Measurements from ENCODE around the gene SMIM22. TPM values are rescaled to one million over a fixed set of nuclear protein-coding genes. Genes with fewer than 3 reads are reported as not detected.

Gene SMIM22
- total RNA-seq, 1 experiment from 2014 or later, result not detected

GRCh38 chr16:4806280-4806679 is 11.1 kb downstream of the SMIM22 start:
- no TSS peak for BruUV-seq (replicated peaks)
- CTCF ChIA-PET, result interaction anchor here (0.7 kb wide), 1 partner anchor 299 kb away, joined by 3 read pairs; no protein-coding TSS in a partner anchor
- Histone ChIP-seq H3K36me3 (ENCODE audit: insufficient read depth, low read length, poor library complexity, severe bottlenecking) (peaks cover 43% of the 10 kb centered on the region), H3K4me3 (ENCODE audit: low read depth, low read length, poor library complexity, severe bottlenecking) (no peak overlapping the region), H3K27me3 (replicated peaks; ENCODE audit: insufficient read depth, low read depth, low read length, poor library complexity) (no peaks in the 10 kb centered on the region), H3K4me1 (ENCODE audit: insufficient read depth, low read length, poor library complexity, severe bottlenecking) (peaks cover 3% of the 10 kb centered on the region), H3K9me3 (ENCODE audit: low read depth, low read length, poor library complexity, severe bottlenecking) (no peaks in the 10 kb centered on the region), H3K27ac (ENCODE audit: low read depth, low read length, poor library complexity, severe bottlenecking) (no peak overlapping the region)
- POLR2A ChIA-PET (ENCODE audit: low non-redundant PET), result no interaction called here
- TF ChIP-seq EZH2 (IDR thresholded peaks at IDR 0.05; ENCODE audit: borderline replicate concordance, low read depth, low read length, poor library complexity, severe bottlenecking), result no peak
- no peak for TF ChIP-seq CTCF (conservative IDR thresholded peaks at IDR 0.05; ENCODE audit: low read depth, low read length)
- DNase-seq (ENCODE audit: low spot score), result no peak
- intact Hi-C loops (cut with micrococcal nuclease; ENCODE audit: unreplicated experiment), result no loop called here

GRCh38 chr16:4811242-4811641 is 16.1 kb downstream of the SMIM22 start:
- ChIA-PET POLR2A (ENCODE audit: low non-redundant PET) (no interaction called here), CTCF (no interaction called here)
- DNase-seq (ENCODE audit: low spot score), result no peak
- H3K36me3 ChIP-seq (ENCODE audit: insufficient read depth, low read length, poor library complexity, severe bottlenecking), result peaks cover 57% of the 10 kb centered on the region
- intact Hi-C loops (cut with micrococcal nuclease; ENCODE audit: unreplicated experiment), result no loop called here
- no peak for TF ChIP-seq CTCF (conservative IDR thresholded peaks at IDR 0.05; ENCODE audit: low read depth, low read length)
- TF ChIP-seq EZH2 (IDR thresholded peaks at IDR 0.05; ENCODE audit: borderline replicate concordance, low read depth, low read length, poor library complexity, severe bottlenecking), result no peak
- no peaks in the 10 kb centered on the region for H3K27me3 ChIP-seq (replicated peaks; ENCODE audit: insufficient read depth, low read depth, low read length, poor library complexity)
- no TSS peak for BruUV-seq (replicated peaks)
- H3K4me3 ChIP-seq (ENCODE audit: low read depth, low read length, poor library complexity, severe bottlenecking), result no peak overlapping the region
- no peak overlapping the region for H3K27ac ChIP-seq (ENCODE audit: low read depth, low read length, poor library complexity, severe bottlenecking)
- H3K9me3 ChIP-seq (ENCODE audit: low read depth, low read length, poor library complexity, severe bottlenecking), result no peaks in the 10 kb centered on the region
- H3K4me1 ChIP-seq (ENCODE audit: insufficient read depth, low read length, poor library complexity, severe bottlenecking), result no peaks in the 10 kb centered on the region

GRCh38 chr16:4811773-4812172 is 16.6 kb downstream of the SMIM22 start:
- Histone ChIP-seq H3K27me3 (replicated peaks; ENCODE audit: insufficient read depth, low read depth, low read length, poor library complexity) (no peaks in the 10 kb centered on the region), H3K27ac (ENCODE audit: low read depth, low read length, poor library complexity, severe bottlenecking) (no peak overlapping the region), H3K9me3 (ENCODE audit: low read depth, low read length, poor library complexity, severe bottlenecking) (no peaks in the 10 kb centered on the region), H3K36me3 (ENCODE audit: insufficient read depth, low read length, poor library complexity, severe bottlenecking) (peaks cover 59% of the 10 kb centered on the region), H3K4me1 (ENCODE audit: insufficient read depth, low read length, poor library complexity, severe bottlenecking) (no peaks in the 10 kb centered on the region), H3K4me3 (ENCODE audit: low read depth, low read length, poor library complexity, severe bottlenecking) (no peak overlapping the region)
- POLR2A ChIA-PET (ENCODE audit: low non-redundant PET), result interaction anchor here (0.6 kb wide), 1 partner anchor 55 kb away, joined by 4 read pairs; no protein-coding TSS in a partner anchor
- no peak for DNase-seq (ENCODE audit: low spot score)
- CTCF ChIA-PET, result no interaction called here
- TSS peak; percentile 11 for BruUV-seq (replicated peaks)
- TF ChIP-seq EZH2 (IDR thresholded peaks at IDR 0.05; ENCODE audit: borderline replicate concordance, low read depth, low read length, poor library complexity, severe bottlenecking) (no peak), CTCF (conservative IDR thresholded peaks at IDR 0.05; ENCODE audit: low read depth, low read length) (no peak)
- intact Hi-C loops (cut with micrococcal nuclease; ENCODE audit: unreplicated experiment), result no loop called here

Measured in A673 (cell line).